Epithelial cell of alveolus of lung (primary cell): ENCODE data around the gene CHRFAM7A. TPM values are rescaled to one million over a fixed set of nuclear protein-coding genes. Genes with fewer than 3 reads are reported as not detected.

Experiments
- total RNA-seq: library from RNA; depleted of rRNA; stranded (reverse); fragments of >200 nt; gene quantifications from 2 replicates; pipeline ENCODE4 v1.2.1, GENCODE V29; 2015

The CHRFAM7A gene
- 0.56 TPM in 1 of 2 replicates, not detected in the other for total RNA-seq

GRCh38 chr15:30392766-30393663 is at the start of gene CHRFAM7A:
Gene CHRFAM7A, minus strand, starts transcription at chr15:30393540. Its CDS starts 10,189 bp downstream, at chr15:30383351.

GRCh38 chr15:30414160-30414559 is 20.8 kb upstream of the CHRFAM7A start, which contains the start of gene GOLGA8R:
Gene GOLGA8R, minus strand, starts transcription at chr15:30414260. Its CDS starts 98 bp downstream, at chr15:30414162.

Other genes with a start within 250 kb of the CHRFAM7A start
- gene GOLGA8R, start 20.7 kb upstream of the CHRFAM7A start, total RNA-seq = 0.08 and 0.65 TPM in 2 replicates
- 0.24 TPM in 1 of 2 replicates, not detected in the other for gene GOLGA8Q, start 158.5 kb upstream of the CHRFAM7A start, total RNA-seq
- not detected in 2 replicates for gene GOLGA8H, start 210.5 kb upstream of the CHRFAM7A start, total RNA-seq